NOMO-1 treated with DMSO at 0.1 percent for 48 hours (cell line): ENCODE results near the gene ANXA8.
"Not testable (repeated sequence)": the region's sequence is repeated elsewhere in the genome, so short reads cannot be mapped to it uniquely, and the experiment has no call there.

Experiments
- DNase-seq: peaks from one replicate; lab custom pipeline; 2025; ENCODE audit not compliant: unreplicated experiment; lab: John Stamatoyannopoulos, UW

ANXA8 gene, protein sequence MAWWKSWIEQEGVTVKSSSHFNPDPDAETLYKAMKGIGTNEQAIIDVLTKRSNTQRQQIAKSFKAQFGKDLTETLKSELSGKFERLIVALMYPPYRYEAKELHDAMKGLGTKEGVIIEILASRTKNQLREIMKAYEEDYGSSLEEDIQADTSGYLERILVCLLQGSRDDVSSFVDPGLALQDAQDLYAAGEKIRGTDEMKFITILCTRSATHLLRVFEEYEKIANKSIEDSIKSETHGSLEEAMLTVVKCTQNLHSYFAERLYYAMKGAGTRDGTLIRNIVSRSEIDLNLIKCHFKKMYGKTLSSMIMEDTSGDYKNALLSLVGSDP

DNA sequence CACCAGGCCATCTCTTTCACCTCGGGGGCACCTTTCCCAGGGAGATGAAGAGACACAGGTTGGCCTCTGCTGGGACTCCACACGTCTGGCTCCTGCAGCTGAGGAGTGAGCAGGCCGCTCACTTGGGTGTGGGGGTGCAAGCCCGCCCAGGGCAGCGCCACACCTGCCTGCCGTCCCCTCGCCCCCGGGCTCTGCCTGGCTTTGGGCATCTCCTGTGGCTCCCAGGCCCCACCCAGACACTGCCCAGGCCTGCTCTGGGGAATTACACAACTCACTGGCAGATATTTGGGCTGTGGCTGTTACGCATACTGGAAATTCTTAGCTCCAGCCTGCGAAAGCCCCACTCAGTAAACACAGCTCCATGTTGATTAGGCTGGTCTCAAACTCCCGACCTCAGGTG lies at the start of gene ANXA8:
Gene ANXA8 (minus strand): TSS at position 193 of the 400 bp plus-strand sequence. CDS start 182 bp downstream, at position 11.
- not testable (repeated sequence) for DNase-seq

DNA sequence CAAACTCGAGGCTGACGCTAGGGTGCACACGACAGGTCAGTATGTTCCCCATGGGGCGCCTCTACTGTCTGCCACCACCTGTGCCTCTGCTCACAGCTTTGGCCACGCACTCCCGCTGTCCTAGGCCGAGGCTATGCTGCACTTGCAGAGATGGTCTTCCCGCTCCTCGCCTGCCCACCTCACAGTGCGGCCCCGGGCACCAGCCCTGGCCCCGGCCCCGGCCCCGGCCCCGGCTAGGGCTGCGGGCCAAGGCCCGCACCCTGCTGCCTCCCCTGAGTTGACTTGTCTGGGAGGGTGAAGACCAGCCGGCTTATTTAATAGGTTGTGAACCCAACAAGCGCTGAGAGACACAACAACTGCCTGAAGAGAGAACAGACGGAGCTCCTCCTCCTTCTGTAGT lies 39.6 kb upstream of the ANXA8 start, which contains the start of gene AGAP9:
Gene AGAP9 (minus strand): TSS at position 164 of the 400 bp plus-strand sequence. CDS start 112 bp downstream, at position 52.
- DNase-seq, result not testable (repeated sequence)

DNA sequence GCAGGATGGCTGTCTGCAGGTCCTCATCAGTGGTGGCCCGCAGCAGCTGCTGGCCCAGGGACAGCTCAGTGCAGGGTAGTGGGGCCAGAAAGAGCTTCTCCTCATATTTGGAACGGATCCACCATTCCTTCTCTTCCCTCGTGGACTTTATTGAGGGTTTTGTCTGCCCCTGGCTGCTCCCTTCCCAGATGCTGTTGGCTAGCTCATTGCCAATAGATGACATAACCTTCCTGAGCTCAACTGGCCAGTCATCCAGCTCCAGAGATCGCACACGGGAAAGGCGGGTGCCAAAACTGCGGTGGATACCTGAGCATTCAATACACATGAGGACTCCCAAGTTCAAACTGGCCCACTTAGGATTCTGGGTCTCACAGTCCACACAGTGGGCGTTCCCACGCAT lies 18.4 kb upstream of the ANXA8 start:
- not testable (repeated sequence) for DNase-seq

DNA sequence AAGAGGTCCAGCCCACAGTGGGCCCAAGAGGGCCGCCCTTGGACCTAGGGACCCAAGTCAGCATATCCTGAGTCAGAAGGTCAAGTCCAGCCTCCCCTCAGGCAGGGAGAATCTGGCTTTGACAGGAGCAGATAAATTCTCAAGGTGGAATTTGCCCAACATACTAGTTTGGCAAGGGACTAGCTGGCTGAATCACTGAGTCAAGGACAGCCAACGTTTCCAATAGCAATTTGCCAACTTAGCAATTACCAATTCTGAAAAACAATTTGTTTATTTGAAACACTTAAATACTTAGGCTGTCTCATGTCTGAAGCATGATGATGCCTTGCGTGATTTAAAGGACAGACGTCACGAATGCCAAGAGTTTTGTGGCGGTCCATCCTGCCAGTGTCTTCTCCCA lies 10.3 kb upstream of the ANXA8 start:
- not testable (repeated sequence) for DNase-seq

DNA sequence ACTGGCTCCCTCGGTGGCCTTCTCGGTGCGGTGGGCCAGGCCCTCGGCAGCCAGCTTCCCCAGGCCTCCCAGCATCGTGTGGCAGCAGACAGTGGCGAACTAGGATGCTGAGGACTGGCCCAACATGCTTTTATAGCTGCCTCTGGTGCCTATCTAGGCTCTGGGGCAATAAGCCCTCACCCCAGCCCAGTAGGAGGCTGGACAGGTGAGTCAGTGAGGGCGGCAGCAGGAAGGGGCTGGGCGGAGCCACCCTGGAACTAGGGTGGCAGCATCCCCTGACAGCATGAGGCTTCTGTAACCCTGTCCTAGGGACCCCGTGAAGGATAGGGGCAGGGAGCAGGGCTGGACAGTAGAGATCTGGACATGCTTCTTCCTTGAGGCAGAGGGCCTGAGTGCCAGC lies 7.7 kb upstream of the ANXA8 start, which contains the start of gene FAM25G:
Gene FAM25G (minus strand): TSS at position 101 of the 400 bp plus-strand sequence. CDS start 26 bp downstream, at position 75.
- DNase-seq, result not testable (repeated sequence)

DNA sequence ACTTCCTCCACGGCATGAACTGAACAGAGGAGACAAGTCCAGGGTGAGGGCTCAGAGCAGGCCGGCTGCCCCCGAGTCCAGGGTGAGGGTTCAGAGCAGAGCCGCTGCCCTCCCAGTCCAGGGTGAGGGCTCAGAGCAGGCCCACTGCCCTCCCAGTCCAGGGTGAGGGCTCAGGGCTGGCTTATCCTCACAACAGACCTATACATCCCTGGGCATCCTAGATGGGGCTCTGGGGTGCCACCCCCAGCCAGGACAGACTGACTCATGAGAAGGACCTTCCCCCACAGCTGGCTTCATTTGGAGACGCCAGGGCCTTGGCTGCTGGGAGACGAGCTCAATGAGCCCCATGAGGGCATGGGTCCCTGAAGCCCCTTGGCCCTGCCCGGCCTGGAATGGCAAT lies 5.7 kb upstream of the ANXA8 start:
- DNase-seq, result not testable (repeated sequence)

DNA sequence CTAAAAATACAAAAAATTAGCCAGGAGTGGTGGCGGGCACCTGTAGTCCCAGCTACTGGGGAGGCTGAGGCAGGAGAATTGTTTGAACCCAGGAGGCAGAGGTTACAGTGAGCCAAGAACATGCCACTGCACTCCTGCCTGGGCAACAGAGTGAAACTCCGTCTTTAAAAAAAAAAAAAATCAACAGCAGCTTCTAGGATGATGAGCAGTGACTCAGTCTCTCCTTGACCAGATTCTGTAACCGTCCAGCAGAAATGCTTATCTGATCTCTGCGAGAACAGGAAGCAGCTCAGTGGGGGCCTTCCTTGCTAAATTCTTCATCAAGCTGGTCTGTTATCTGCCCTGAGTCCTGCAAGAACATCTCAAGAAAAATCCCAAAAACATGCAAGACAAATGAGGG lies 2.0 kb upstream of the ANXA8 start:
- peak; percentile 34 for DNase-seq

DNA sequence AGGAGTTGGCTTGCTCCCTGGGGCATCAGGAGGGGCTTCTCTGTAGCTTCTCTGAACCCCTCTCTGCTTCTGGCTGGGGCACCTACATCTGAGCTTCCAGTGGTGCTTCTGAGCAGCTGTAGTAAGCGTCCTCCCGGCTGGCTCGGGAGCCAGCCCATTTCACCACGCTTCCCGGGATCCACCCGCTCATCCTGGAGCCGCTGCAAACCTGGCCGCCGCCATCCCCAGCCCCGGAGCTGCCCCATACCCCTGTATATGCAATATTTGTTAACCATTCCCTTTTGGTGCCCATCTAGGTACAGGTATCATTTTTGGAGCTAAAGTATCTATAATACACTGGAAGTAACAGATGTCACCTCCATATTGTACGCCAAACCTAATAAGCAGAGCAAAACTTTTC lies 871 bp upstream of the ANXA8 start:
- not testable (repeated sequence) for DNase-seq

DNA sequence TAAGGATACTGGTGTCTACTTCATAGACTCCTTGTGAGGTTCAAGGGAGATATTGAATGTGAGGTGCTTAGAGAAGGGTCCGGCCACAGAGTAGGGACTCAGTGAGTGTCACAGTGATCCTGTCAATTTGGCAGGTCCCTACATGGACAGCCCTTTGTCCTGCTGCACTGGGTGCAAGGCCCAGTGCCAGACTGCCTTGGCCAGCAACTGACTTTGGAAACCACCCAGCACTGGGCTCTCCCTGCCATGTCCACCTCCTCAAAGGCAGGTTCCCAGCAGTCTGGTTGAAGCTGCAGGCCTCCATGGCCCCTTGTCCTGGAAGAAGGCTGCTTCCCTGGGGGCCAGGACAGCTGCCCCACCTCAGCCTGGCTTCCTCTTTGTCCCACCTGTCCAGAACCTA lies 1.5 kb downstream of the ANXA8 start:
- DNase-seq, result not testable (repeated sequence)

DNA sequence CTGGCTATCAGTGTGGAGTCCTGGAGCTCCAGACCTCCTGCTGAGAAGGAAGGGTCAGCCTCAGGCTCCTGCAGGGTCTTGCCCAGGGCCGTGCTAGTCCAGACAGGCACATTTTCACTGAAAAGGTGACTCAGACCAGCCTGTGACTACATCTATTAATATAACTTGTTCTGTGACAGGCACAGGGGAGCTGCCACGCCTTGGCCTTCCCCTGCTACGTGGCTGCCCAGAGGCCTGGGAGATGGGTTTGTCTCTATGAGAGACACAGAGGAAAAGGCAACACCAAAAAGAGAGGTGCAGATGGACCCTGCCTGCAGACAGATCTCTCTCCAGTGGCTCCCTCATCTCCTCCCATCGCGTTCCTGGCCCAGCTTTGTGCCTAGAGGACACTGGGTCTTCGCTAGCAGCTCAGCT lies 2.1 kb downstream of the ANXA8 start:
- not testable (repeated sequence) for DNase-seq

DNA sequence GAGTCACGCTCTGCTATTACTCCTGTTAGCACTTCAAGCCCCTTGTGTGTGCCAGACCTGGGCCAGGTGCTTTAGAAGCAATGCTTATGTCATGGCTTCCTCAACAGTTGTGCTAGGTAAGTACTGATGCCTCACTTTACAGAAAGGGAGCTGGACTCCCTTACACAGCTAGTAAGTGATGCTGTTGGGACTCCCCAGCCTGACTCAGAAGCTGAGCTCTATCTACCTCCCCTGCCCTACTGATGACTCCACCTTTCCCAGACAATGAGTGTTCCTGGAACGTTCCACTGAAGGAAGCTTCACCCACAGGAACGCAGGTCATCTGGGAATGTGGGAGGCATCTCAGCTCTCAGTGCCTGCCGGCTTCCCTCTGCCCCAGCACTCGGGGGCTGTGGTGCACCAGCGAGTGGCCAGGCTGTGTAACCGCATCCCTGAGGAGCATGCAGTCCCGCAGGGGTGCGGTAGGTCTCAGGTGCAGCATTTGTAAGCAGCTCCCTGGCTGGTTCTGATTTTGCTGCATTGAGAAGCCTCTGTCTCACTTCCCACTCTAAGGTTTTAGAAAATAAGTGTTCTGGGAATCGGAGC lies 2.6 kb downstream of the ANXA8 start:
- not testable (repeated sequence) for DNase-seq

DNA sequence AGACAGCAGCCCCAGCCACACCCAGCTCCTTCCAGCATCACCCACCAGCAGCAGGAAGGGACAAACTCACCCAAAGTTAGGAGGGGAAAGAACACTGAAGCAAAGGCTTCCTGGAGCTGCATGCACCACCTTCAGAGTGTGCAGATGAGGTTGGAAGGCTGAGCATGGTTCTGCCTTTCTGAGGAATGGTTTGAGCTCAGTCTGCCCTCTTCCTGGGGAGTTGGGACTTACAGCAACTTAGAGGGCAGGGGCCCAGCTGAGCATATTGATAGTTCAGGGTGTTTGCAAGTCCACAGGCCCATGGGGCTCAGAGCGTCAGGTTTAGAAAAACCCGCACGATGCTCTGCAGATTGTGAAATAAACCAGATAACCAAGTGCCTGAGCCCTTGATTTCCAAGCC lies 3.8 kb downstream of the ANXA8 start:
- DNase-seq, result not testable (repeated sequence)

DNA sequence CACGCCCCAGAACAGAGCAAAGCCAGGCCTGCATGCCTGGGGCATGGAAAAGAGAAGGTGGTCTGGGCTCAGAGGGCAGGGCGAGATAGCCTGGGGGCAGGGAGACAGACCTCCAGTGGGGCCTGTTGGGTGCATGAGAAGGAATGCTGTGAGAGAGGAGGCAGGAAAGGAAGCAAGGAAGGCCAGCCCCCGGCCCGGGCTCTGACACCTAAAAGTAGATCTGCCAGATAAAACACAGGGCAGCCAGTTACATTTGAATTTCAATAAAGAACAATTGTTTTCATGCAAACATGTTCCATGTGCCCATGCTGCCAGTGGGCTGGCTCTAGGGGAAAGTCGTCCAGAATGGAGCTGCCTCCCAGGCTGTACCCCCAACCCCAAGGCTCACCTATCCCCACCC lies 5.8 kb downstream of the ANXA8 start:
- DNase-seq, result not testable (repeated sequence)

DNA sequence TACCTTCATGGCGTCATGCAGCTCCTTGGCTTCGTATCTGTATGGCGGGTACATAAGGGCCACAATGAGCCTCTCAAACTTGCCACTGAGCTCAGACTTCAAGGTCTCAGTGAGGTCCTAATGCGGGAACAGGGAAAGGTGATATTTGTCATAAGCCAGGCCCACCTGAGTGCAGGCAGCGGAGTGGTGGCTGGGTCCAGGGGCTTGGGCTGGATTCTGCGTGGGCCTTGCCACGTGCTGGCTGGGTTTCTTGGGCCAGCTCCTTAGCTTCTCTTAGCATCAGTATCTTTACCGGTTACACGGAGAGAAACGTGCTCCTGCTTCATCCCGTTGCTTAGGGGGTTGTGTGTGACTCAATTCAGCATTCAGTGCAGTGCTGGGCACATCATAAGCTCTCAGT lies 6.8 kb downstream of the ANXA8 start:
- not testable (repeated sequence) for DNase-seq

DNA sequence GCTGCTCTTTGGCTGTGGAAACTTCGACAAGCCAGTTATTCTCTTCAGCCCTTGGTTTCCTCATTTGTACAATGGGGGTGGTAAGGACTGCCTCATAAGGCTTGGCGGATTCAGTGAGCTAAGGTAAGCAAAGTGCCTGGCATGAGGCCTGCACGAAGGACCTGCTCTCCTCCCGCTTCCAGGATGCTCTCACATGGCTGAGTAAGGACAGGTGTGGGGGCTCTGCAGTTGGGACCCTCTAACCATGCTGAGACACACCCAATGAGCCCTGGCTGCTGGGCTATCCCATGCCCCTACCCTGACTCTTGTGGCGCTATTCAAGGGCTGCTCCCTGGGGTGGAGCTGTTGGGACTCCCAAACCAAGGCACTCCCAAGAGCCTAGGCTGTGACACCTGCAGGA lies 8.8 kb downstream of the ANXA8 start:
- DNase-seq, result not testable (repeated sequence)

DNA sequence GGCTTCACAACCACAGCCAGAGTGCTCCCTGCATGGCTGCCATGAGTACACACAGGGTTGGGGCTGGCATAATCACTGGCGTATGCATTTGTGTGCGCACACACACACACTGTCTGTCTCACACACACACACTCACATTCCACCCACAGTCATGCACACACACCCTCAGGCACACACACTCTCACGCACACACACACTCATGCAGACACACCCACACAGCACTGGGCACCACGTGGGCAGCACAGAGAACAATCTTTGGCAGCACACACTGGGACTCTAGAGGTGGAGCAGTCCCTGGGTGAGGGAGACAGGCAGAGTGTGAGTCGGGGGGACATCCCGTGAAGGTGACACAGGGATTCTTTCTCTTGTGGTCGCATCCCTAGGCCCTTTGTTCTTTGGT lies 10.4 kb downstream of the ANXA8 start:
- DNase-seq, result not testable (repeated sequence)

DNA sequence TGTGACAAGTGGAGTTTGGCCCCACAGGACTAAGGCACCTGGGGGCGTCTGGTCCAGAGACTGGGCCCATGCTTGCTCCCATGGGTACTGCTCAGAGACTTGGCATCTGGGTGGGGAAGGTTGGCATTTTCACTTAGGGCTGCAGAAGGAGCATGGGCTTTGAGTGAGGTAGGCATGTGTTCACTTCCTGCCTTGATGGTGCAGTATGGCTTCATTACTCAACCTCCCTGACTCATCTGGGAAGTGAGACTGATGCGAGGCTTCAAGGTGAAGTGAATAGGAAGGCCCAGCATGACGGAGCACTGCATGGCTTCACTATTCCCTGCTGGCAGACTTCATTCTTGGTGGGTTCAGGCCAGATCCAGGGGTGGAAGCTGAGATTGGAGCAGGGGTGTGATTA lies 11.3 kb downstream of the ANXA8 start:
- not testable (repeated sequence) for DNase-seq

DNA sequence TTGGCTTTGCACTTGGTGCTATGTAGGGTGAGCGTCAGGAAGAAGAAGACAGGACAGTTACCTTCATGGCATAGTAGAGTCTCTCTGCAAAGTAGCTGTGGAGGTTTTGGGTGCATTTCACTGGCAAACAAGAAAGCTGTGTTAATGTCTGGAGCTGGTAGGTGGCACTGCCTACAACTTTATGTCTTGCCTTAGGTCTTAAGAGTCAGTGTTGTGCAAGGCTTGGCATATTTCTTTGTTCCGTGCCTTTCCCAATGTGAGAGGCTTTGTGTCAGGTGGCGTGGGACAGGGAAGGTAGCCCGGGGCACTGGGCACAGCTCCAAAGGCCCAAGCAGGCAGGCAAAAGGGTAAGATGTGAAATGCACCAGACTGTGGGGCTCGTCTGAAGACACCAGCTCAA lies 11.8 kb downstream of the ANXA8 start:
- DNase-seq, result not testable (repeated sequence)

DNA sequence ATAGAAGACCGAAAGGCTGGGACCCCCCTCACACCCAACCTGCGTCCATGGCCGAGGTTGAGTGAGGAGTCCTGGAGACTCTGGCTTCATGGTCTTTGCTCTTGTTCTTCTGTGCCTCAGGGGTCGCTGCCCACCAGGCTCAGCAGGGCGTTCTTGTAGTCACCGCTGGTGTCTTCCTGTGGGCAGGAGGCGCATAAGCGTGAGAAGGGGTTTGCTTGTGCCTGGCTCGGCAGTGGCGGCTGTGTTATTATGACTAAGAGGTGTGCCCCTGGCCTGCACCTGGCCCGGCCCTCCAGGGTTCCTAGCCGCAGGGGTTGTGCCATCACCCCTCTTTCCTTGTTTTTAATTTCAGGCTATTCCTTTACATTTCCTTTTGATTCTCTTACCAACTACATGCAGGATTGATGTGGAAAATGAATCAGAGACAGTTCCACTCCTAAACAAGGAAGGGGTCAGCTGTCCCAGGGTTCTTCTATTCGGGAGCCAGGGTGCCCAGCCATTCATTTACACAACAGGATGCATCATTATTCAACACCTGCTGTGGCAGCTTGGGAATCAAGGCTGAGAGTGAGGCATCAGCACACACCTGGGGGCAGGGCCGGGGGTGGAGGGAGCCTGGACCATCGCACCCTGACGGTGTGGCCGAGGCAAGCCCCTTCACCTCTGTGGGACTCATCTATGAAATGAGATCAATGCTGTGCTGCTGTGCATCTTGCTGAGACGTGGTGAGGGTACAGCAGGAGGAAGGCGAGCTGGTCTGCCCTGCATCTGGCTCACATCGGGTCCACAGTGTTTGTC lies 15.0 kb downstream of the ANXA8 start:
- DNase-seq, result not testable (repeated sequence)

DNA sequence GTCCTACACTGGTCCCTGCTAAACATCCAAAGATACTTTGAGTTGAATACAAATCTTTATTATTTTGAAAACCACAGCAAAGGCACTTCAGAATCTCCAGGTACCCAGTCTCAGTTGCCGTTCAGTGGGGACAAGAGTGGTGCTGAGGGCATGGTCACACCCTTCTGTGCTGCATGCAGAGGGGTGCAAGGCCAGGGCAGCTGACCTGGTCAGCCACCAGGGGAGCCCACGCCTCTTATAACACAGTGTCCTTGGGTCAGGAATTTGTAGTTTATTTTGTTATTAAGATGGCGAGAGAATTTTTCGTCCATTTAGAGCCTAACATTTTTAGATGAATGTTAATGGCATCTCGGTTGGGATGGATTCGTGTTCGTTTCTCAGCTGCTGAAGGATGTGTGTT lies 16.0 kb downstream of the ANXA8 start:
- DNase-seq, result not testable (repeated sequence)

DNA sequence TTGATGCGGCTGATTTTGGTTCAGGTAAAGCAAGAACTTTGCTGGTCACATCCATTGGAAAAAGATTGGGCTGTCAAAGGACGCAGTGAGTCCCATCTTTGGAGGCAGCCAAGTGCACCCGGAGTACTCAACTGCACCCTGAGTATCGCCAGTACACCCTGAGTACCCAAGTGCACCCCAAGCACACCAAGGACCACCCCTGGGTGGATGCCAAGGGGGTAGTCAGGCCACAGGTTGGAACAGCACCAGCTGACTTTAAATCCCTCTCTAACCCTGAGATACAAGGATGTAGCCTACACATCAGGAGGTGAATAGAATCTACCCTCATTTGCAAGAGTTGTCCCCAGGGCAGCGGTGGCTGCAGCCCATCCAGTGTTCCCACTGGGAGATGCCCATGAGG lies 16.5 kb downstream of the ANXA8 start:
- not testable (repeated sequence) for DNase-seq
